HG03442 (cell line): ENCODE measurements around the gene KCNMA1.
"Not testable (repeated sequence)": the region's sequence is repeated elsewhere in the genome, so short reads cannot be mapped to it uniquely, and the experiment has no call there.

ENCODE experiments used
- ATAC-seq: cut with Tn5 transposase; IDR thresholded peaks from one replicate; pipeline ENCODE4 v1.9.1; 2021; ENCODE audit warnings: mild to moderate bottlenecking, moderate library complexity; ENCODE audit not compliant: unreplicated experiment

KCNMA1 gene

GRCh38 chr10:77403761-77404160 lies 233.8 kb downstream of the KCNMA1 start:
- ATAC-seq, result no peak

GRCh38 chr10:77401683-77402082 lies 235.9 kb downstream of the KCNMA1 start:
- no peak for ATAC-seq

GRCh38 chr10:77400033-77400432 lies 237.6 kb downstream of the KCNMA1 start:
- no peak for ATAC-seq

- no peak for ATAC-seq
Measured at GRCh38 chr10:77398986-77399755, 238.4 kb downstream of the KCNMA1 start.

- ATAC-seq, result no peak
Measured at GRCh38 chr10:77398558-77398957, 239.1 kb downstream of the KCNMA1 start.

- no peak for ATAC-seq
Measured at GRCh38 chr10:77397103-77397502, 240.5 kb downstream of the KCNMA1 start.

- no peak for ATAC-seq
Measured at GRCh38 chr10:77396290-77396689, 241.3 kb downstream of the KCNMA1 start.

GRCh38 chr10:77393821-77394501 lies 243.6 kb downstream of the KCNMA1 start:
- ATAC-seq, result no peak

GRCh38 chr10:77393411-77393810 lies 244.2 kb downstream of the KCNMA1 start:
- no peak for ATAC-seq

- no peak for ATAC-seq
Measured at GRCh38 chr10:77392851-77393250, 244.8 kb downstream of the KCNMA1 start.

GRCh38 chr10:77392236-77392721 lies 245.3 kb downstream of the KCNMA1 start:
- ATAC-seq, result no peak

GRCh38 chr10:77391605-77392235 lies 245.9 kb downstream of the KCNMA1 start:
- no peak for ATAC-seq

- no peak for ATAC-seq
Measured at GRCh38 chr10:77390481-77390891, 247.1 kb downstream of the KCNMA1 start.

- ATAC-seq, result no peak
Measured at GRCh38 chr10:77388571-77389100, 249.0 kb downstream of the KCNMA1 start.

- not testable (repeated sequence) for ATAC-seq
Measured at GRCh38 chr10:77387701-77388100, 249.9 kb downstream of the KCNMA1 start.

GRCh38 chr10:77387247-77387646 lies 250.4 kb downstream of the KCNMA1 start:
- no peak for ATAC-seq

- ATAC-seq, result no peak
Measured at GRCh38 chr10:77386838-77387237, 250.8 kb downstream of the KCNMA1 start.

GRCh38 chr10:77386365-77386764 lies 251.2 kb downstream of the KCNMA1 start:
- no peak for ATAC-seq

- no peak for ATAC-seq
Measured at GRCh38 chr10:77385315-77385714, 252.3 kb downstream of the KCNMA1 start.

GRCh38 chr10:77383861-77384553 lies 253.6 kb downstream of the KCNMA1 start:
- ATAC-seq, result no peak

GRCh38 chr10:77381750-77382149 lies 255.9 kb downstream of the KCNMA1 start:
- no peak for ATAC-seq
